K562 (cell line): ENCODE data around the gene LIN28B. TPM values are rescaled to one million over a fixed set of nuclear protein-coding genes. Genes with fewer than 3 reads are reported as not detected.

Experiments used
- ASH1L ChIP-seq: fragments of 450-650 bp; IDR thresholded peaks from 2 replicates; pipeline ENCODE4 v1.6.1; 2018; ENCODE audit warnings: borderline replicate concordance, mild to moderate bottlenecking, low read depth; ENCODE audit not compliant: partially characterized antibody
- CBX1 ChIP-seq: sonication (generic); IDR thresholded peaks from 2 replicates; pipeline ENCODE4 v1.6.1; 2016; ENCODE audit warnings: antibody characterized with exemption, low read depth, mild to moderate bottlenecking
- HMGN3 ChIP-seq: IDR thresholded peaks from 2 replicates; pipeline ENCODE4 v1.6.1; 2011; ENCODE audit warnings: borderline replicate concordance, low read depth, mild to moderate bottlenecking, mixed read lengths, low read length; ENCODE audit not compliant: insufficient read length; ENCODE audit errors: extremely low read depth
- KAT8 ChIP-seq: fragments of 450-650 bp; IDR thresholded peaks from 2 replicates; pipeline ENCODE4 v1.6.1; 2016; ENCODE audit warnings: low read depth, mild to moderate bottlenecking
- LARP7 ChIP-seq: fragments of 450-650 bp; IDR thresholded peaks from 2 replicates; pipeline ENCODE4 v1.6.1; 2016
- MAFF ChIP-seq: IDR thresholded peaks from 2 replicates; pipeline ENCODE4 v1.6.1; 2012; ENCODE audit warnings: low read length, improper control_type of control experiment
- MTA1 ChIP-seq: fragments of 450-650 bp; IDR thresholded peaks from 2 replicates; pipeline ENCODE4 v1.6.1; 2017; ENCODE audit warnings: borderline replicate concordance
- NONO ChIP-seq, 2 experiments: fragments of 200-400 bp in 1 of 2; fragments of 450-650 bp in 1 of 2; formaldehyde crosslinking in 1 of 2; IDR thresholded peaks; 2 replicates each; pipeline ENCODE4 v1.6.1; 2017; ENCODE audit warnings: low read depth in 2 of 2, mild to moderate bottlenecking in 2 of 2, moderate library complexity in 2 of 2, low read length in 1 of 2
- RBFOX2 ChIP-seq: fragments of 200-400 bp; formaldehyde crosslinking; IDR thresholded peaks from 2 replicates; pipeline ENCODE4 v1.6.1; 2017; ENCODE audit warnings: low read depth, mild to moderate bottlenecking, low read length, moderate library complexity
- TAF9B ChIP-seq: fragments of 450-650 bp; IDR thresholded peaks from 2 replicates; pipeline ENCODE4 v1.6.1; 2018; ENCODE audit warnings: mild to moderate bottlenecking; ENCODE audit not compliant: partially characterized antibody
- ZNF347 ChIP-seq: fragments of 450-650 bp; formaldehyde crosslinking; IDR thresholded peaks from 2 replicates; pipeline ENCODE4 v1.4.0; 2020; ENCODE audit warnings: low read depth, mild to moderate bottlenecking, moderate library complexity
- ZNF695 ChIP-seq: fragments of 450-650 bp; formaldehyde crosslinking; IDR thresholded peaks from 2 replicates; pipeline ENCODE4 v1.4.0; 2020; ENCODE audit warnings: mild to moderate bottlenecking, moderate library complexity
- polyA plus RNA-seq, 8 experiments: library from polyadenylated mRNA; depleted of rRNA in 4 of 8; stranded (reverse) in 5 of 8; unstranded in 3 of 8; fragments of >200 nt; fragmentation: Nextera tagmentation in 2 of 8; fragmentation: Illumina TruSeq in 1 of 8; extraction: Ambion mirVana in 2 of 8; extraction: Trizol in 1 of 8; gene quantifications; 2 replicates each; pipeline versions ENCODE4 v1.2.1 to v1.2.3, GENCODE V29; 2011 to 2014; ENCODE audit warnings: inconsistent platforms in 1 of 8, missing spikeins in 1 of 8
- total RNA-seq, 7 experiments: library from RNA; depleted of rRNA in 6 of 7; stranded (reverse); fragments of >200 nt in 6 of 7; fragmentation: Illumina TruSeq in 2 of 7; extraction: Trizol in 2 of 7; gene quantifications; 2 replicates each; pipeline versions ENCODE4 v1.2.1 to v1.2.3, GENCODE V29; 2011 to 2021; ENCODE audit warnings: low replicate concordance in 1 of 7
- TF ChIP-seq, protein P1 (sequence below), 3 experiments: IDR thresholded peaks in 2 of 3; conservative IDR thresholded peaks in 1 of 3; 2 replicates each; pipeline ENCODE4 v1.5.1; 2011 to 2012; ENCODE audit warnings: low read length in 3 of 3, mild to moderate bottlenecking in 3 of 3, control low read depth in 2 of 3, improper control_type of control experiment in 1 of 3, inconsistent platforms in 1 of 3, low read depth in 1 of 3, mixed read lengths in 1 of 3, moderate library complexity in 1 of 3; ENCODE audit not compliant: insufficient read depth in 2 of 3
- TF ChIP-seq, protein P2 (sequence below): sonication (generic); formaldehyde crosslinking; IDR thresholded peaks from 2 replicates; pipeline ENCODE4 v1.8.0; 2022; ENCODE audit warnings: missing genetic modification reagents, mild to moderate bottlenecking, moderate library complexity, borderline replicate concordance
- TF ChIP-seq, protein P3 (sequence below): sonication (generic); IDR thresholded peaks from 2 replicates; pipeline ENCODE4 v1.6.1; 2016
- TF ChIP-seq, protein P4 (sequence below): IDR thresholded peaks from 2 replicates; pipeline ENCODE4 v1.6.1; 2016; ENCODE audit warnings: missing genetic modification characterization, missing compliant biosample characterization
- TF ChIP-seq, protein P5 (sequence below): fragments of 250-450 bp; sonication (Bioruptor Pico); IDR thresholded peaks from 2 replicates; pipeline ENCODE4 v1.5.0; 2022; ENCODE audit warnings: mild to moderate bottlenecking
- TF ChIP-seq, protein P6 (sequence below): fragments of 450-650 bp; formaldehyde crosslinking; IDR thresholded peaks from 2 replicates; pipeline ENCODE4 v1.4.0; 2020; ENCODE audit warnings: mild to moderate bottlenecking, moderate library complexity

Gene LIN28B
- total and polyA plus RNA-seq, 9 of the 15 experiments (the other 6 are each of a cell fraction or from before 2014, with no cell fraction given): 20.9 to 77.3 (median 42.1) TPM

DNA sequence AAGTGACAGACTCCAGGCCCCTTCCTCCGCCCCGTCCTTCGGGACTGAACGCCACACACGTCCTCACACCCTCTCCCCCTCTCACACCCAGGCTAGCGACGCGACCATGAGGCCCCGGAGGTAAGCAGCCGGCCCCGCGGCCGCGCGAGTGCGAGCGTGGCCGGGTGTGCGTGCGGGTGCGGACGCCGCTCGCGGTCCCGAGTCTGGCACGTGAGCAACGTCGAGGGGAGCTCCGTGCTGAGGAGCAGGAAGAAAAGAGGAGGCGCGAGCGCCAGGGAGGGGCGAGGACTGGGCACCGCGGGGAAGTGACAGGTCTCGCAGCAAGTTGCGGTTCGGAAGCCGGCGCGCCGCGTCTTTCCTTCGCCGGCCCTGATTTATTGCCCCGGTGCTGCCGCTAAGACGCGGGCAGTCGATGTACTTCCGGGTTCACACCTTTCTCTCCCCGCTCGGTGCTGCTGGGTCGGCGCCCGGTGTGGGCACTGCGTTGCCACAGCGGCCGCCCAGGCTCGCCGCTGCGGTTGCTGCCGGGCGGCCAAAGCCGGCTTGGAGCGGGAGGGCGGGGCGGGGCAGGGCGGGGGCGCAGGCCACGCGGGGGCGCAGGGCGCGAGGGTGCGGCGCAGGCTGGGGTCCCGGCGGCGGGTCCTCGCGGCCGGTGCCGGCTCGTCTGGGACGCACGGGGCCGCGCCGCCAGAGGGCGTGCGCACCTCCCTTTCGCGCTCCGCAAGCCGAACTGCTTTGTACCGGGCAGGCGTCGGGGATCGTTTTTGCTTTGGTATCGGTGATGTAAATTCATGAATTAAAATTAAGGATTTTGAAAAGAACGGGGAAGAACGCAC, 15.8 kb upstream of the LIN28B start (continued):
- TF ChIP-seq RBFOX2: peak; percentile 49; the same call in 1 of the 2 replicates
- TF ChIP-seq HMGN3: peak; percentile 16
- no peak for TF ChIP-seq ZNF695 (CRISPR knock-in tag)
- no peak for TF ChIP-seq MTA1
- no peak for TF ChIP-seq ASH1L
- TF ChIP-seq MAFF: no peak
- no peak for TF ChIP-seq LARP7
- TF ChIP-seq, protein P1, sequence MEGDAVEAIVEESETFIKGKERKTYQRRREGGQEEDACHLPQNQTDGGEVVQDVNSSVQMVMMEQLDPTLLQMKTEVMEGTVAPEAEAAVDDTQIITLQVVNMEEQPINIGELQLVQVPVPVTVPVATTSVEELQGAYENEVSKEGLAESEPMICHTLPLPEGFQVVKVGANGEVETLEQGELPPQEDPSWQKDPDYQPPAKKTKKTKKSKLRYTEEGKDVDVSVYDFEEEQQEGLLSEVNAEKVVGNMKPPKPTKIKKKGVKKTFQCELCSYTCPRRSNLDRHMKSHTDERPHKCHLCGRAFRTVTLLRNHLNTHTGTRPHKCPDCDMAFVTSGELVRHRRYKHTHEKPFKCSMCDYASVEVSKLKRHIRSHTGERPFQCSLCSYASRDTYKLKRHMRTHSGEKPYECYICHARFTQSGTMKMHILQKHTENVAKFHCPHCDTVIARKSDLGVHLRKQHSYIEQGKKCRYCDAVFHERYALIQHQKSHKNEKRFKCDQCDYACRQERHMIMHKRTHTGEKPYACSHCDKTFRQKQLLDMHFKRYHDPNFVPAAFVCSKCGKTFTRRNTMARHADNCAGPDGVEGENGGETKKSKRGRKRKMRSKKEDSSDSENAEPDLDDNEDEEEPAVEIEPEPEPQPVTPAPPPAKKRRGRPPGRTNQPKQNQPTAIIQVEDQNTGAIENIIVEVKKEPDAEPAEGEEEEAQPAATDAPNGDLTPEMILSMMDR (IDR thresholded peaks at IDR 0.05 in 2 of 3, conservative IDR thresholded peaks at IDR 0.05 in 1 of 3; ENCODE audit: insufficient read depth in 2 of 3, low read depth in 1 of 3, low read length in 3 of 3): peak; percentile 70 to 85 (median 75)
- TF ChIP-seq, protein P2, sequence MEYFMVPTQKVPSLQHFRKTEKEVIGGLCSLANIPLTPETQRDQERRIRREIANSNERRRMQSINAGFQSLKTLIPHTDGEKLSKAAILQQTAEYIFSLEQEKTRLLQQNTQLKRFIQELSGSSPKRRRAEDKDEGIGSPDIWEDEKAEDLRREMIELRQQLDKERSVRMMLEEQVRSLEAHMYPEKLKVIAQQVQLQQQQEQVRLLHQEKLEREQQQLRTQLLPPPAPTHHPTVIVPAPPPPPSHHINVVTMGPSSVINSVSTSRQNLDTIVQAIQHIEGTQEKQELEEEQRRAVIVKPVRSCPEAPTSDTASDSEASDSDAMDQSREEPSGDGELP (CRISPR knock-in tag): 0 out of 2 replicates have a peak, but pooled peaks have one; percentile 39
- no peak for TF ChIP-seq NONO (IDR thresholded peaks at IDR 0.05; ENCODE audit: low read depth in 2 of 2, low read length in 1 of 2)
- TF ChIP-seq, protein P3, sequence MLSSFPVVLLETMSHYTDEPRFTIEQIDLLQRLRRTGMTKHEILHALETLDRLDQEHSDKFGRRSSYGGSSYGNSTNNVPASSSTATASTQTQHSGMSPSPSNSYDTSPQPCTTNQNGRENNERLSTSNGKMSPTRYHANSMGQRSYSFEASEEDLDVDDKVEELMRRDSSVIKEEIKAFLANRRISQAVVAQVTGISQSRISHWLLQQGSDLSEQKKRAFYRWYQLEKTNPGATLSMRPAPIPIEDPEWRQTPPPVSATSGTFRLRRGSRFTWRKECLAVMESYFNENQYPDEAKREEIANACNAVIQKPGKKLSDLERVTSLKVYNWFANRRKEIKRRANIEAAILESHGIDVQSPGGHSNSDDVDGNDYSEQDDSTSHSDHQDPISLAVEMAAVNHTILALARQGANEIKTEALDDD: no peak
- no peak for TF ChIP-seq KAT8
- TF ChIP-seq, protein P4, sequence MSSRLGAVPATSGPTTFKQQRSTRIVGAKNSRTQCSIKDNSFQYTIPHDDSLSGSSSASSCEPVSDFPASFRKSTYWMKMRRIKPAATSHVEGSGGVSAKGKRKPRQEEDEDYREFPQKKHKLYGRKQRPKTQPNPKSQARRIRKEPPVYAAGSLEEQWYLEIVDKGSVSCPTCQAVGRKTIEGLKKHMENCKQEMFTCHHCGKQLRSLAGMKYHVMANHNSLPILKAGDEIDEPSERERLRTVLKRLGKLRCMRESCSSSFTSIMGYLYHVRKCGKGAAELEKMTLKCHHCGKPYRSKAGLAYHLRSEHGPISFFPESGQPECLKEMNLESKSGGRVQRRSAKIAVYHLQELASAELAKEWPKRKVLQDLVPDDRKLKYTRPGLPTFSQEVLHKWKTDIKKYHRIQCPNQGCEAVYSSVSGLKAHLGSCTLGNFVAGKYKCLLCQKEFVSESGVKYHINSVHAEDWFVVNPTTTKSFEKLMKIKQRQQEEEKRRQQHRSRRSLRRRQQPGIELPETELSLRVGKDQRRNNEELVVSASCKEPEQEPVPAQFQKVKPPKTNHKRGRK (tag): peak; percentile 59; the same call in 1 of the 2 replicates
- no peak for TF ChIP-seq TAF9B
- TF ChIP-seq CBX1: peak; percentile 25; the same call in 1 of the 2 replicates
- no peak for TF ChIP-seq ZNF347
- TF ChIP-seq, protein P5, sequence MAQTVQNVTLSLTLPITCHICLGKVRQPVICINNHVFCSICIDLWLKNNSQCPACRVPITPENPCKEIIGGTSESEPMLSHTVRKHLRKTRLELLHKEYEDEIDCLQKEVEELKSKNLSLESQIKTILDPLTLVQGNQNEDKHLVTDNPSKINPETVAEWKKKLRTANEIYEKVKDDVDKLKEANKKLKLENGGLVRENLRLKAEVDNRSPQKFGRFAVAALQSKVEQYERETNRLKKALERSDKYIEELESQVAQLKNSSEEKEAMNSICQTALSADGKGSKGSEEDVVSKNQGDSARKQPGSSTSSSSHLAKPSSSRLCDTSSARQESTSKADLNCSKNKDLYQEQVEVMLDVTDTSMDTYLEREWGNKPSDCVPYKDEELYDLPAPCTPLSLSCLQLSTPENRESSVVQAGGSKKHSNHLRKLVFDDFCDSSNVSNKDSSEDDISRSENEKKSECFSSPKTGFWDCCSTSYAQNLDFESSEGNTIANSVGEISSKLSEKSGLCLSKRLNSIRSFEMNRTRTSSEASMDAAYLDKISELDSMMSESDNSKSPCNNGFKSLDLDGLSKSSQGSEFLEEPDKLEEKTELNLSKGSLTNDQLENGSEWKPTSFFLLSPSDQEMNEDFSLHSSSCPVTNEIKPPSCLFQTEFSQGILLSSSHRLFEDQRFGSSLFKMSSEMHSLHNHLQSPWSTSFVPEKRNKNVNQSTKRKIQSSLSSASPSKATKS (CRISPR knock-in tag): no peak
- TF ChIP-seq, protein P6, sequence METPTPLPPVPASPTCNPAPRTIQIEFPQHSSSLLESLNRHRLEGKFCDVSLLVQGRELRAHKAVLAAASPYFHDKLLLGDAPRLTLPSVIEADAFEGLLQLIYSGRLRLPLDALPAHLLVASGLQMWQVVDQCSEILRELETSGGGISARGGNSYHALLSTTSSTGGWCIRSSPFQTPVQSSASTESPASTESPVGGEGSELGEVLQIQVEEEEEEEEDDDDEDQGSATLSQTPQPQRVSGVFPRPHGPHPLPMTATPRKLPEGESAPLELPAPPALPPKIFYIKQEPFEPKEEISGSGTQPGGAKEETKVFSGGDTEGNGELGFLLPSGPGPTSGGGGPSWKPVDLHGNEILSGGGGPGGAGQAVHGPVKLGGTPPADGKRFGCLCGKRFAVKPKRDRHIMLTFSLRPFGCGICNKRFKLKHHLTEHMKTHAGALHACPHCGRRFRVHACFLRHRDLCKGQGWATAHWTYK (CRISPR knock-in tag): no peak
